Stimulated activated CD8-positive, alpha-beta memory T cell treated with anti-CD3 and anti-CD28 coated beads, Interleukin-7, amount 100 ng/mL, for 4 hours (primary cell): ENCODE data around the gene ADIRF.
"Not testable (repeated sequence)": the region's sequence is repeated elsewhere in the genome, so short reads cannot be mapped to it uniquely, and the experiment has no call there.

Experiments used
- DNase-seq, 2 donors: peaks; one replicate each; pipeline ENCODE4 v3.0.0-alpha.2; 2020; ENCODE audit warnings: low read depth in 2 of 2

ADIRF gene

DNA sequence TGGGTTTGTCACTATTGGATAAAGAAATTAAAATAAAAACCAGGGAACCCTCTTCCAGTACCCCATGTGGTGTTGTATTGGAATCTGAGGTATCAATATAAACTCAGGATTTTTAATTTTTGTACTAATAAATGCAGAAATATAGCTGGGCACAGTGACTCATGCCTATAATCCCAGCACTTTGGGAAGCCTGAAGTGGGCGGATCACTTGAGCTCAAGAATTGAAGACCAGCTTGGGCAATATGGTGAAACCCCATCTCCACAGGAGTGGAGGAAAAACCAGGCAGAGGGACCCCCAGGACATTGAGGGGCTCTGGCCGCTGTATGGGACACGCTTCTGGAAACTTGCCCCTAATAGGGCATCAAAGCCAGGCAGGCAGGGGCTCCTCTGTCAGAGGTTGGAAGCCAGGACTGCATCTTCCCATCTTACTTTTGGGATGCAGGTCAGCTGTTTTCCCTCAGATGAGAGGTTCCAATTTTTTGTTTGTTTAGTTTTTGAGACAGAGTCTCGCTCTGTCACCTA is 11.1 kb downstream of the ADIRF start:
- no peak for DNase-seq

DNA sequence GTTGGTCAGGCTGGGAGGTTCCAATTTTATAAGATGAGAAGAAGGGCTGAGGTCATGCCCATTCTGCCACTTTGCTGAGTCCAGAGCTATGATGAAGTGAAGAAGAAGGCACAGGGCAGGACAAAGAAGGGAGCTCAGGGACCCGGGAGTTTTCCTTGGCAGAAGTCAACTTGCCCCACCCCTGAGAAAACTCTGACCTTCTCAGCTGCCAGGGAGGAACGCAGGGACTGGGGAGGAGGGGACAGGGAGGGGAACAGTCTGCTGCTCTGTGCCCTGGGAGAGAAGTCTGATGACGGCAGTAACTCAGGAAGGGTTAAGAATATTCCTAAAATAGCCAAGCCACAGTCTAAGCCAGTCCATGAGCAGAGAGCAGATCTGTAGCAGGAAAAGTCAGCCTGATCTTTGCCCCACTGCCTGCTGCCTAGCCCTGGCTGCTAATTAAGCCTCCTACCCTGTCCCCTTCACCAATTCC is 11.7 kb downstream of the ADIRF start:
- DNase-seq: no peak

DNA sequence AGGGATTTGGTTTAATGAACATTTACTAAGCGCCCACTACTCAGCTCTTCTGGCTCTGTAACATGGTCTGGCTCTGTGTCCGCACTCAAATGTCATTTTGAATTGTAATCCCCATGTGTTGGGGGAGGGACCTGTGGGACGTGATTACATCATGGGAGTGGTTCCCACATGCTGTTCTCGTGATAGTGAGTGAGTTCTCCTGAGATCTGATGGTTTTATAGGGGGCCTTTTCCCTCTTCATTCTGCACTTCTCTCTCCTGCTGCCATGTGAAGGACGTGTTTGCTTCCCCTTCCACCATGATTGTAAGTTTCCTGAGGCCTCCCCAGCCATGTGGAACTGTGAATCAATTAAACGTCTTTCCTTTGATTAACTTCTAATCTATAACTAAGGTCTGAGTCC is 12.7 kb downstream of the ADIRF start:
- DNase-seq: not testable (repeated sequence)

DNA sequence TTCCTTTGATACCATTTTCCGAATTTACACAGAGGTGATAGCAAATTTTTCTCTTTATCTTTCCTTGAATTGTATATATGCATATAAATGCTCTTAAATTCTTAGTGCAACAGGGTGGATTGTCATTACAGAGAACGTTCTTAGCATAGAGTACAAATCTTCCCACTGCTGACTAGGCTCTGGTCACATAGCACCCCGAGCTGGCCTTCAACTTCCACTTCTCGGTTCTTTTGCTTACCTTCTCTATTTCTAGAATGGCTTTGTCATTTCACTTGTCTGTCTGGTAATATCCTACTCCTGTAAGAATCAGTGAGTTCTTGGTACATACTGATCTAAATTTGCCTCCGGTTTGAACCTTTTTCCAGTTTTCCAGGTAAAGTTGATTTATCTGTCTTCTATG is 13.4 kb downstream of the ADIRF start:
- DNase-seq: no peak

DNA sequence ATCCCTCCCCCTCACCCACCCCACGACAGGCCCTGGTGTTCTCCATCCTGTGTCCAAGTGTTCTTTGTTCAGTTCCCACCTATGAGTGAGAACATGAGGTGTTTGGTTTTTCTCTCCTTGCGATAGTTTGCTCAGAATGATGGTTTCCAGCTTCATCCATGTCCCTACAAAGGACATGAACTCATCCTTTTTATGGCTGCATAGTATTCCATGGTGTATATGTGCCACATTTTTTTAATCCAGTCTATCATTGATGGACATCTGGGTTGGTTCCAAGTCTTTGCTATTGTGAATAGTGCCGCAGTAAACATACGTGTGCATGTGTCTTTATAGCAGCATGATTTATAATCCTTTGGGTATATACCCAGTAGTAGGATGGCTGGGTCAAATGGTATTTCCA is 16.2 kb downstream of the ADIRF start:
- DNase-seq: not testable (repeated sequence)

DNA sequence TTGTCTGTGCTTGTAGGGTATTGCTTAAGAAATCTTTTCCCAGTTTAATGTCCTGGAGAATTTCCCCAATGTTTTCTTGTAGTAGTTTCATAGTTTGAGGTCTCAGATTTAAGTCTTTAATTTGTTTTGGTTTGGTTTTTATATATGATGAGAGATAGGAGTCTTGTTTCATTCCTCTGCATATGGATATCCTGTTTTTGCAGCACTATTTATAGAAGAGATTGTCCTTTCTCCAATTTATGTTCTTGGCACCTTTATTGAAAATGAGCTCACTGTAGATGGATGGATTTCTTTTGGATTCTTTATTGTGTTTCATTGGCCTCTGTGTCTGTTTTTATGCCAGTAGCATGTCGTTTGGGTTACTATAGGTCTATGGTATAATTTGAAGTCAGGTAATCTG is 20.2 kb downstream of the ADIRF start:
- no peak for DNase-seq

DNA sequence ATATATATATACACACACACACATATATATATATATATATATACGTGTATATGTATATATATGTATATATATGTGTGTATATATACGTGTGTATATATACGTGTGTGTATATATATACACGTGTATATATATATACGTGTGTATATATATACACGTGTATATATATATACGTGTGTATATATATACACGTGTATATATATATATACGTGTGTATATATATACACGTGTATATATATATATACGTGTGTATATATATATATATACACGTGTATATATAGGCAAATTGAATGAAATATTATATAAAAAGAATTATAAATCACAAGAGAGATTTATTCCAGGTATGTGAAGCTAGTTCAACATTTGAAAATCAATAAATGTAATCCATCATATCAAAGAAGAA is 23.1 kb downstream of the ADIRF start:
- not testable (repeated sequence) for DNase-seq

DNA sequence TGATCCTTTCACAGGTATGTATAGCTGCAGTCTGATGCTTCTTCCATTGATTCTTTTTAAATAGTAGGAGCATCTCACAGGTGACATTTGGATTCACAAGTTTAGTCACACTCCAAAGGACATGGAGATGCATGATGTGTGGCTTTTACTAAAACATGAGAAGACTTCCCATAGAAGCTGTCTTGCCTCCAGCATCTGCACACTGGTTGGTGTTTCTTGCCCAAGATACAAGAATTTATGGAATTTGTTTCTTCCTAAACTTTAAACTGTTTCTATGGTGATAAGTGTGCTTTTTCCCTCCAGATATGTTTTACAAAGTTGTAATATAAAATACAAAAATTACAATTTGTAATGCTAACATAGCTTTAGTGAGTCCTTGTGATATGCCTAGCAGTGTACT is 24.2 kb downstream of the ADIRF start:
- DNase-seq: no peak

DNA sequence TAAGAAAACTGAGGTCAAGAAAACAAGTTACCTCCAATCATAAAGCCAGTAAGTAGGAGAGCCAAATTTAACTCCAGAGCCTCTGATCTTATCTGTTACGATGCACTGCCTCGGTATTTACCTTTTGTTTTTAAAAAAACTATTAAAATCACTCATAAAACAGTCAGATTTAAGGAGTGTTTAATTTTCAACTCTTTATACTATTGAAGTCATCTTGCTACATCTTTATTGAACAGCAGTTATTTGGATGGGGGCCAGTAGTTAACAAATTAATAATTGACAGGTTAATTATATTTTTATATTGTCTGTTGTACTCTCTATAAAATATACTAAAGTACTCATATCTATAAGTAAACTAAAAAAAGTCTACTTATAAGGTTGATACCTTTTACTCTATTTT is 24.6 kb downstream of the ADIRF start:
- no peak for DNase-seq

DNA sequence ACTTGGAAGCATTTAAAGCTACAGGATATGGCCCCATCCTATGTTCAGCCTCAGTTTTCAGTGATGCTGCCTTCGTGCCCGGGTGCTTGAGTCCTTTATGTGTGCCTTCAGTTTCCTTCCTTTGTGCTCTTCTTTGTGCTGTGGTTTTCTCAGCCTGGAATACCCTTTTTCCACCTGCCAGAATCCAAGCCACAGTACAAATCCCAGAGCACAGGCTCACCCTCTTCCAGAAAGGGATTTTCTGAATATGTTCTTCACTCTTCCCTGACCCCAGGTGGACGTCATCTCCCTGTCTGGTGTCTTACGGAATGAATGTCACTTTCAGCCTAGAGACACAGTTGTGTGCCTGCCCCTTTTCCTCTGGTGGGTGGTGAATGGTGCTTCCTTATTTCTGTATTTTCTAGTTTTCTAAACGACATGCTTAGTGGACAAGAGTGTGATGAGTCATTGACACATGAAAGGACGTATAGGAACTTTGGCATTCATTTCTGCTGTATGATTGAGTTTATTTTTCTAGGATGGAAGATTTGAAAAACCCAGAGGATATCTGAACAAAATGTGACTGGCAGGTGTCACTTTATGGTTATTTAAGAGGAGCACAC is 31.6 kb downstream of the ADIRF start:
- not testable (repeated sequence) for DNase-seq

DNA sequence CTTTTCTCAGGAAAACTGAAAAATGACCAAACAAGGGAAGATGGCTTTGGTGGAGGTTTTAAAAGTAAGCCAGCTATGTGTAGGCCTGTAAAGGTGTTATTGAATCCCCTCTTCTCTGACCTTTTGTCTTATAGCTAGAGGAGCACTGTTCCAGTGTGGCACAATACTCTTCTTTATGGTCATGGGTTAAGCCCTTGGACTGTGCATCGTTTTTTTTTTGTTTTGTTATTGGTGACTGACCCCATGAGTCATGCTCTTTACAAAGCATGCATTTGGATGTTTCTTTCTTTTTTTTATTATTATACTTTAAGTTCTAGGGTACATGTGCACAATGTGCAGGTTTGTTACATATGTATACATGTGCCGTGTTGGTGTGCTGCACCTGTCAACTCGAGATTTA is 32.2 kb downstream of the ADIRF start:
- no peak for DNase-seq

DNA sequence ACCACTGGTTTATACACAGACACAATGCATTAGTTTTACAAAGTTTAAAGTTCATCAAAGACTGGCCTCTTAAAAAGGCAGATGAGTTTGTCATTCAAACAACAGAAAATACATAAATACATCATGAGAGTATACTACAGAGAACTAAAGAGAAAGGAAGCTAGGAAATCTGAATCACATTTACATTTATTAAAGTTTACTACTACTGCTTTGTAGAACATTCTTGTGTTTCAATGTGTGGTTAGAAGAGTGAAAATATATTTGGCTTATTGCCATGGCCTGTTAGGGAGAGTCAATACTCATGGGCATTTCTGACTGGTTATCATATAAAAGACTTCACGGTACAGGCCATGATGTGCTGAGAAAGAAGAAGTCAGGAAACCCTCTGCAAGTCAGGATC is 38.8 kb downstream of the ADIRF start:
- not testable (repeated sequence) for DNase-seq

DNA sequence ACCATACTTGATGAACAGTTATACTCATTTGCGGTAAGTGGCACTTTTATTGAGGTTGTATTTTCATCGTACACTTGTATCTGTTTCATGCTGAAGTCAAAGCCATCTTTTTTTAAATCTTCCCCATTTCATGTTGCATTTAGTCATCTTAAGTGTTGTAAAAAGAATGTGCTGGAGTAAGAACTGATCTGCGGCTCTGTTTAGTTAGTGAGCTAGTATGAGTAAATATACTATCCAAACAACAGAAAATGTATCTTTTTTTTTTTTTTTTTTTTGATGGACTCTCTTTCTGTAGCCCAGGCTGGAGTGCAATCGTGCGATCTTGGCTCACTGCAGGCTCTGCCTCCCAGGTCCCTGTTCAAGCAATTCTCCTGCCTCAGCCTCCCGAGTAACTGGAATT is 39.4 kb downstream of the ADIRF start:
- DNase-seq: not testable (repeated sequence)

DNA sequence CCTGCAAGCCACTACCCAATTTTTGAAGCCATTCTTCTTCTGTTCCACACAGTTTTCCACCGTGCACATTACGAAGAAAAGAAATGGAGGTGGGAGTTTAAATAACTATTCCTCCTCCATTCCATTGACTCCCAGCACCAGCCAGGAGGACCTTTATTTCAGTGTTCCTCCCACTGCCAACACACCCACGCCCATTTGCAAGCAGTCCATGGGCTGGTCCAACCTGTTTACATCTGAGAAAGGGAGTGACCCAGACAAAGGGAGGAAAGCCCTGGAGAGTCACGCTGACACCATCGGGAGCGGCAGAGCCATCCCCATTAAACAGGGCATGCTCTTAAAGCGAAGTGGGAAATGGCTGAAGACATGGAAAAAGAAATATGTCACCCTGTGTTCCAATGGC is 40.0 kb downstream of the ADIRF start:
- not testable (repeated sequence) for DNase-seq

DNA sequence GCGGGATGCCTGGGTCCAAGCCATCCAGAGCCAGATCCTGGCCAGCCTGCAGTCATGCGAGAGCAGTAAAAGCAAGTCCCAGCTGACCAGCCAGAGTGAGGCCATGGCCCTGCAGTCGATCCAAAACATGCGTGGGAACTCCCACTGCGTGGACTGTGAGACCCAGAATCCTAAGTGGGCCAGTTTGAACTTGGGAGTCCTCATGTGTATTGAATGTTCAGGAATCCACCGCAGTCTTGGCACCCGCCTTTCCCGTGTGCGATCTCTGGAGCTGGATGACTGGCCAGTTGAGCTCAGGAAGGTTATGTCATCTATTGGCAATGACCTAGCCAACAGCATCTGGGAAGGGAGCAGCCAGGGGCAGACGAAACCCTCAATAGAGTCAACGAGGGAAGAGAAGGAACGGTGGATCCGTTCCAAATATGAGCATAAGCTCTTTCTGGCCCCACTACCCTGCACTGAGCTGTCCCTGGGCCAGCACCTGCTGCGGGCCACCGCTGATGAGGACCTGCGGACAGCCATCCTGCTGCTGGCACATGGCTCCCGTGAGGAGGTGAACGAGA is 40.9 kb downstream of the ADIRF start:
- DNase-seq: not testable (repeated sequence)

DNA sequence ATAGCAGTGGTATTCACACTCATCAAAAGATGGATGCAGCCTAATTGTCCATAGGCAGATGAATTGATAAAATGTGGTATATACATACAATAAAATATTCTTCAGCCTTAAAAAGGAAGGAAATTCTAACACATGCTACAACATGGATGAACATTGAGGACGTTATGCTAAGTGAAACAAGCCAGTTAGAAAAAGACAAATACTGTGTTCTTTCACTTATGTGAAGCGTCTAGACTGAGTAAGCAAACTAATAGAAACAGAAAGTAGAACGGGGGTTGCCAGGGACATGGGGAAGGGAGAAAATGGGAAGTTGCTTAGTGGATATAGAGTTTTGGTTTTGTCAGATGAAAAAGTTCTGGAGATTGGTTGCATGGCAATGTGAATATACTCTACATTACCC is 45.2 kb downstream of the ADIRF start:
- not testable (repeated sequence) for DNase-seq

DNA sequence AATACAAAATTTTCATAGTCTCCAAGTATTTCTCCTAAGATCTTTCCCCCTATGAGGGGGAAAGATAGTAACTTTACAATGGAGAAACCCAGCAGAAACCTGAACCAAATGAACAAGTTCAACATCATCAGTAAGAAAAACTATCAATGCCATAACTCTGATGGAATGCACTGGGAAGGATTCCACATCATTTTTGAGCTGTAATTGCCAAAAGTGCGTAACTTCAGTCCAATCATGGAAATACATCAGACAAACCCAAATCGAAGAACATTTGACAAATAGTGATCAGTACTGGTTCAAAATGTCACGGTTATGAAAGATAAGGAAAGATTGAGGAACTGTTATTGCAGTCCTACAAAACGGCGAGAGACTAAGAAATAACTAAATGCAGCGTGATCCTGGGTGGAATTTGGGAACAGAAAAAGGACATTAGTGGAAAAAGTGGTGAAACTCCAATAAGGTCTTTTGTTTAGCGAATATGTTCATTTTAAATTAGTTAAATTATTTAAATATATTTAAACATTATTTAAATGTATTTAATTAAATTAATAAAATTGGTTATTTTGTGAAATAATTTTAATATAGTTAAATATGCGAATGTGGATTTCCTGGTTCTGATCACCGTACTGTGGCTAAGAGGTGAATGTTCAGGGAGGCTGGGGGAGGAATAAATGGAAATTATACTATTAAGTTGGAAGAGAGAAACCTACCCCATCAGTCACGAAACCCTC is 46.9 kb downstream of the ADIRF start:
- DNase-seq: not testable (repeated sequence)

DNA sequence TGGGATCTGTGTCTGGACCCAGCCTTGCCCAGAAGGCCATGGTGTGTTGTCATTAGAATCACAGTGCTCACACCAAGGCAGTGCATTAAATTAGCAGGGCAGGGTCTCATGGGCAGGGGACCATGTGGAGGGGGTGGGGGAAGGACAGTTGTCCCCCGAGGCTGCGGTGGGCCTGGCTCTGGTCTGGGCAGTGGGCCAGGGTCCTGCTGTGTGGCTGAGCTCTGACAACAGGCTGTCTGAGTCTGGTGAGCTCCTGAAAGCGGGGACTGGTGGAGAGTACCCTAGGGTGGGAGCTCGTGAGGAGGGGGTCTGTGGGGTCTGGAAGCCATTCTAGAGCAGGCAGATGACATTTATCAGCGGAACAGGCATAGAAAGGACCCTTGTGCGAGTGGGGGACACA is 49.8 kb downstream of the ADIRF start:
- DNase-seq: not testable (repeated sequence)

DNA sequence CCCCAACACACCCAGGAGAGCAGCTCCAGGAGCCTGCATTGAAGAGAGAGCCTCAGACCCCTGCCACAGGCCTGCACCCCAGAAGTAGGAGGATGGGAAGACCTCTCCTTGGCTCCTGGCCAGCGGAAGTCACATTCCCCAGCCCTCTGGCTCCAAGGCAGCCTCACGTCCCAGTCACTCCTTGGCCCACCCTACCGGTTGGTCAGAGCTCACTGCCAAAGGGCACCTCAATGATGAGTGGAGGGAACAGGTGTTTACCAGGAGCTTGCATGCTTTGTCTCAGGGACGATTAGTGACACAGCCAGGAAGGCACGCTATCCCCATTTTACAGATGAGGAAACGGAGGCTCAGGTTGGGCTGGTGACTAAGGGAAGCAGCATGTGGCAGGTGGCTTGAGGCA is 50.8 kb downstream of the ADIRF start:
- not testable (repeated sequence) for DNase-seq

DNA sequence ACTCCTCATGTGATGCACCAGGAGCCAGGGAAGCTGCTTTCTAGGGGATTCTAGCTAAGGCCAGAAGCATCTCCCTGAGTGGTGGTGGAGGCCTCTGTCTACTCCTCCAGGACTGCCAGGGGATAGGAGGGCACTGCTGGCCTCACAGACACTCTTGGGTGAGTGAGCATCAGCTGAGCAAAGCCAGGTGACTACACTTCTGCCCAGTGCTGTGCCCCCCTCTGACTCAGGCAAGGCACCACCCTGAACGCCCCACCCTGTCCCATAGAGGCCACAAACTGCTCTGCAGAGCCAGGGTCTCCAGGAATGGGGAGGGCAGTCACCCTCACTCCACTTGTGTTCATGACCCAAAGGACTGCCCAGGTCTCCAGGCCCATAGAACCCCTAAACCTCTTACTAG is 51.2 kb downstream of the ADIRF start:
- not testable (repeated sequence) for DNase-seq

DNA sequence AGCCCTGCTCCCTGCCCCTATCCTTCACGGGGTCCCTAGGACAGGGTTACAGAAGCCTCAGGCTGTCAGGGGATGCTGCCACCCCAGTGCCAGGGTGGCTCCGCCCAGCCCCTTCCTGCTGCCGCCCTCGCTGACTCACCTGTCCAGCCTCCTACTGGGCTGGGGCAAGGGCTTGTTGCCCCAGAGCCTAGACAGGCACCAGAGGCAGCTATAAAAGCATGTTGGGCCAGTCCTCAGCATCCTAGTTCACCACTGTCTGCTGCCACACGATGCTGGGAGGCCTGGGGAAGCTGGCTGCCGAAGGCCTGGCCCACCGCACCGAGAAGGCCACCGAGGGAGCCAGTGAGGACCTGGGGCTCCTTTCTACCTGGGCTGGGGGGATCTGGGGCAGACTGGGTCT is 51.8 kb downstream of the ADIRF start, which contains the start of gene FAM25A:
FAM25A (plus strand) TSS at position 239 of the 400 bp plus-strand sequence; CDS start at position 270, 31 bp downstream.
- DNase-seq: not testable (repeated sequence)
